SU-DHL-6 (cell line): ENCODE data around the gene ADRA2A.

Source experiments
- H2AFZ ChIP-seq: fragments of 200-600 bp; sonication (generic); 2 replicates; pipeline ENCODE4 v1.6.1; 2014; ENCODE audit warnings: low read depth, mild to moderate bottlenecking, moderate library complexity, mixed read lengths, antibody characterized with exemption, low read length; ENCODE audit not compliant: severe bottlenecking
- H3F3A ChIP-seq: fragments of 200-600 bp; shearing (Covaris generic); 2 replicates; pipeline ENCODE4 v1.6.0; 2016; ENCODE audit warnings: antibody characterized with exemption, mild to moderate bottlenecking; ENCODE audit not compliant: insufficient read depth
- H3K27ac ChIP-seq: fragments of 200-600 bp; sonication (generic); 2 replicates; pipeline ENCODE4 v1.5.1; 2016; ENCODE audit warnings: low read depth, mild to moderate bottlenecking, low read length, moderate library complexity, mixed read lengths
- H3K27me3 ChIP-seq: fragments of 200-600 bp; sonication (generic), shearing (Covaris generic); 2 replicates; pipeline ENCODE4 v1.6.0; 2014; ENCODE audit warnings: mild to moderate bottlenecking, low read length
- H3K36me3 ChIP-seq: fragments of 200-600 bp; sonication (generic); 2 replicates; pipeline ENCODE4 v1.6.1; 2014; ENCODE audit warnings: mild to moderate bottlenecking, low read length, mixed read lengths
- H3K4me2 ChIP-seq: fragments of 300-600, 200-600 bp; shearing (Covaris generic), sonication (generic); 2 replicates; pipeline ENCODE4 v1.6.0; 2014; ENCODE audit warnings: low read length, low read depth, mild to moderate bottlenecking; ENCODE audit not compliant: poor library complexity, severe bottlenecking
- H3K4me3 ChIP-seq: fragments of 200-600 bp; sonication (generic); 2 replicates; pipeline ENCODE4 v1.5.1; 2014; ENCODE audit warnings: antibody characterized with exemption, low read length, mild to moderate bottlenecking, mixed read lengths; ENCODE audit not compliant: insufficient read depth, poor library complexity, severe bottlenecking
- H3K79me2 ChIP-seq: fragments of 200-600 bp; sonication (generic); 2 replicates; pipeline ENCODE4 v1.6.1; 2014; ENCODE audit warnings: mild to moderate bottlenecking, low read length, moderate library complexity; ENCODE audit not compliant: insufficient read depth
- H3K9ac ChIP-seq: fragments of 200-600 bp; sonication (generic); 2 replicates; pipeline ENCODE4 v1.7.0; 2014; ENCODE audit warnings: mild to moderate bottlenecking, low read length
- H3K9me2 ChIP-seq: fragments of 200-600 bp; sonication (generic); replicated peaks from 2 replicates; pipeline ENCODE4 v1.6.1; 2014; ENCODE audit warnings: low read length; ENCODE audit not compliant: insufficient read depth
- H3K9me3 ChIP-seq: fragments of 200-600 bp; sonication (generic); 2 replicates; pipeline ENCODE4 v1.6.1; 2014; ENCODE audit warnings: low read length, mixed read lengths; ENCODE audit not compliant: insufficient read depth
- H4K20me1 ChIP-seq: fragments of 200-600 bp; sonication (generic); 2 replicates; pipeline ENCODE4 v1.6.1; 2014; ENCODE audit warnings: low read depth, mild to moderate bottlenecking, antibody characterized with exemption, low read length, moderate library complexity, mixed read lengths
- CTCF ChIP-seq: fragments of 200-600 bp; sonication (generic); IDR thresholded peaks from one replicate; pipeline ENCODE4 v1.5.1; 2017; ENCODE audit warnings: antibody characterized with exemption, mild to moderate bottlenecking, low read length, moderate library complexity; ENCODE audit not compliant: insufficient read depth, poor library complexity, severe bottlenecking
- EZH2phosphoT487 ChIP-seq: fragments of 200-600 bp; sonication (generic), shearing (Covaris generic); conservative IDR thresholded peaks from 2 replicates; pipeline ENCODE4 v1.6.1; 2018; ENCODE audit warnings: mild to moderate bottlenecking, antibody characterized with exemption, low read length, moderate library complexity, mixed read lengths

Gene ADRA2A

GRCh38 chr10:111083222-111084095, 6.6 kb downstream of the ADRA2A start:
- Histone ChIP-seq H3F3A (no peaks in the 10 kb centered on the region), H3K9me2 (no peaks in the 10 kb centered on the region), H2AFZ (no peak overlapping the region), H3K9me3 (no peaks in the 10 kb centered on the region), H3K9ac (no peak overlapping the region), H3K27ac (no peak overlapping the region), H3K27me3 (no peaks in the 10 kb centered on the region), H3K79me2 (no peaks in the 10 kb centered on the region), H4K20me1 (no peaks in the 10 kb centered on the region), H3K36me3 (no peaks in the 10 kb centered on the region), H3K4me2 (no peak overlapping the region), H3K4me3 (no peak overlapping the region)
- TF ChIP-seq EZH2phosphoT487: no peak
- no peak for TF ChIP-seq CTCF

- no peaks in the 10 kb centered on the region for H3K36me3 ChIP-seq
- no peak overlapping the region for H2AFZ ChIP-seq
- H3F3A ChIP-seq: no peaks in the 10 kb centered on the region
- H3K4me3 ChIP-seq: no peak overlapping the region
- no peaks in the 10 kb centered on the region for H3K27me3 ChIP-seq
- no peak overlapping the region for H3K4me2 ChIP-seq
- no peaks in the 10 kb centered on the region for H3K9me3 ChIP-seq
- H3K9me2 ChIP-seq: no peaks in the 10 kb centered on the region
- no peak overlapping the region for H3K9ac ChIP-seq
- no peaks in the 10 kb centered on the region for H3K79me2 ChIP-seq
- no peaks in the 10 kb centered on the region for H4K20me1 ChIP-seq
- TF ChIP-seq EZH2phosphoT487 (no peak), CTCF (no peak)
- no peak overlapping the region for H3K27ac ChIP-seq
These were observed 7.8 kb downstream of the ADRA2A start for GRCh38 chr10:111084366-111085255.

- Histone ChIP-seq H3K9ac (no peak overlapping the region), H3K79me2 (no peaks in the 10 kb centered on the region), H3K27me3 (no peaks in the 10 kb centered on the region), H3K9me2 (no peaks in the 10 kb centered on the region), H3F3A (no peaks in the 10 kb centered on the region), H3K4me3 (no peak overlapping the region), H3K9me3 (no peaks in the 10 kb centered on the region), H4K20me1 (no peaks in the 10 kb centered on the region), H3K4me2 (no peak overlapping the region), H3K36me3 (no peaks in the 10 kb centered on the region), H2AFZ (no peak overlapping the region), H3K27ac (no peak overlapping the region)
- TF ChIP-seq EZH2phosphoT487 (no peak), CTCF (no peak)
These were observed 9.0 kb downstream of the ADRA2A start for GRCh38 chr10:111085690-111086353.
